GM21515 (cell line): ENCODE measurements around the gene ARMC3.
"Not testable (repeated sequence)": the region's sequence is repeated elsewhere in the genome, so short reads cannot be mapped to it uniquely, and the experiment has no call there.

Experiments used
- ATAC-seq: cut with Tn5 transposase; IDR thresholded peaks from one replicate; pipeline ENCODE4 v1.9.1; 2021; ENCODE audit not compliant: unreplicated experiment

Gene ARMC3

GRCh38 chr10:23070092-23070912 lies 142.4 kb downstream of the ARMC3 start:
- ATAC-seq = peak; percentile 12

- ATAC-seq = peak; percentile 50
These were observed 143.0 kb downstream of the ARMC3 start for GRCh38 chr10:23070913-23071218.

- not testable (repeated sequence) for ATAC-seq
These were observed 144.7 kb downstream of the ARMC3 start for GRCh38 chr10:23072593-23072992.

GRCh38 chr10:23073527-23073926 lies 145.7 kb downstream of the ARMC3 start:
- no peak for ATAC-seq

GRCh38 chr10:23075672-23076071 lies 147.8 kb downstream of the ARMC3 start:
- ATAC-seq = no peak

- ATAC-seq = no peak
These were observed 150.3 kb downstream of the ARMC3 start for GRCh38 chr10:23078114-23078513.

GRCh38 chr10:23079700-23080099 lies 151.8 kb downstream of the ARMC3 start:
- no peak for ATAC-seq

GRCh38 chr10:23080262-23080661 lies 152.4 kb downstream of the ARMC3 start:
- no peak for ATAC-seq

- no peak for ATAC-seq
These were observed 153.4 kb downstream of the ARMC3 start for GRCh38 chr10:23081221-23081750.

GRCh38 chr10:23081891-23082290 lies 154.0 kb downstream of the ARMC3 start:
- no peak for ATAC-seq
